ENCODE measurements around the gene MLH3.

The MLH3 gene

GRCh38 chr14:74978416-74978947, 72.8 kb downstream of the MLH3 start:
- H3K4me3 ChIP-seq: no peak overlapping the region
- no peak for DNase-seq (ENCODE audit: low spot score)
- H3K27ac ChIP-seq: peak overlapping the region; percentile 80 to 92
- no peak for TF ChIP-seq CTCF (IDR thresholded peaks at IDR 0.05)

- no peak for TF ChIP-seq CTCF (IDR thresholded peaks at IDR 0.05)
- DNase-seq (ENCODE audit: low spot score): no peak
- H3K27ac ChIP-seq: no peak overlapping the region
- no peak overlapping the region for H3K4me3 ChIP-seq
Observed at GRCh38 chr14:74977901-74978385, 73.3 kb downstream of the MLH3 start.

- no peak for DNase-seq (ENCODE audit: low spot score)
- no peak for TF ChIP-seq CTCF (IDR thresholded peaks at IDR 0.05)
Observed at GRCh38 chr14:74977164-74977900, 73.9 kb downstream of the MLH3 start.

GRCh38 chr14:74976264-74977113, 74.8 kb downstream of the MLH3 start:
- no peak overlapping the region for H3K27ac ChIP-seq
- TF ChIP-seq CTCF (IDR thresholded peaks at IDR 0.05): no peak
- no peak overlapping the region for H3K4me3 ChIP-seq
- DNase-seq (ENCODE audit: low spot score): no peak

More at GRCh38 chr14:74977164-74977900, 73.9 kb downstream of the MLH3 start:
- no peak overlapping the region for H3K27ac ChIP-seq
- no peak overlapping the region for H3K4me3 ChIP-seq

GRCh38 chr14:74975059-74975810, 76.0 kb downstream of the MLH3 start:
- no peak overlapping the region for H3K4me3 ChIP-seq
- H3K27ac ChIP-seq: no peak overlapping the region
- DNase-seq (ENCODE audit: low spot score): peak; percentile 79
- TF ChIP-seq CTCF (IDR thresholded peaks at IDR 0.05): no peak

GRCh38 chr14:74974364-74975058, 76.8 kb downstream of the MLH3 start:
- no peak overlapping the region for H3K27ac ChIP-seq
- DNase-seq (ENCODE audit: low spot score): peak; percentile 74

More at GRCh38 chr14:74974364-74975058, 76.8 kb downstream of the MLH3 start:
- no peak overlapping the region for H3K4me3 ChIP-seq
- no peak for TF ChIP-seq CTCF (IDR thresholded peaks at IDR 0.05)
